ENCODE measurements around the gene CYTH4.
A peak's percentile ranks its signal among the peaks of the same experiment; 100 is the strongest.
"Not testable (repeated sequence)": the region's sequence is repeated elsewhere in the genome, so short reads cannot be mapped to it uniquely, and the experiment has no call there.

CYTH4 gene

GRCh38 chr22:37282385-37282677, at the start of gene CYTH4:
TSS of gene CYTH4 (plus strand) at chr22:37282508. CDS start at chr22:37282570, 62 bp downstream.
- peak; percentile 40 to 51 for DNase-seq (ENCODE audit: low read depth in 1 of 2, low spot score in 1 of 2)

DNA sequence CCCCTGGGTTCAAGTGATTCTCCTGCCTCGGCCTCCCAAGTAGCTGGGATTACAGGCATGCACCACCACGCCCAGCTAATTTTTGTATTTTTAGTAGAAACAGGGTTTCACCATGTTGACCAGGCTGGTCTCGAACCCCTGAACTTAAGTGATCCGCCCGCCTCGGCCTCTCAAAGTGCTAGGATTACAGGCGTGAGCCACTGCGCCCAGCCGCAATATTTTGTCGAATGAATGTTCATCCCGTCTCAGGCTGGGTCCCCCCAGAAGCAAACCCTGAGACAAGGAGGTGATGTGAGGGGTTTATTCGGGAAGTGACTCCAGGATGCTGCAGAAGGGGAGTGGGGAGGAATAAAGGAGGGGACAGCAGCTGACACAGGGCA, 48.9 kb upstream of the CYTH4 start:
- DNase-seq (ENCODE audit: low read depth in 1 of 2, low spot score in 1 of 2): not testable (repeated sequence)

- DNase-seq (ENCODE audit: low read depth in 1 of 2, low spot score in 1 of 2): no peak
Observed at GRCh38 chr22:37233751-37234631, 48.3 kb upstream of the CYTH4 start.

- no peak for DNase-seq (ENCODE audit: low read depth in 1 of 2, low spot score in 1 of 2)
Observed at GRCh38 chr22:37234736-37235711, 47.3 kb upstream of the CYTH4 start.

DNA sequence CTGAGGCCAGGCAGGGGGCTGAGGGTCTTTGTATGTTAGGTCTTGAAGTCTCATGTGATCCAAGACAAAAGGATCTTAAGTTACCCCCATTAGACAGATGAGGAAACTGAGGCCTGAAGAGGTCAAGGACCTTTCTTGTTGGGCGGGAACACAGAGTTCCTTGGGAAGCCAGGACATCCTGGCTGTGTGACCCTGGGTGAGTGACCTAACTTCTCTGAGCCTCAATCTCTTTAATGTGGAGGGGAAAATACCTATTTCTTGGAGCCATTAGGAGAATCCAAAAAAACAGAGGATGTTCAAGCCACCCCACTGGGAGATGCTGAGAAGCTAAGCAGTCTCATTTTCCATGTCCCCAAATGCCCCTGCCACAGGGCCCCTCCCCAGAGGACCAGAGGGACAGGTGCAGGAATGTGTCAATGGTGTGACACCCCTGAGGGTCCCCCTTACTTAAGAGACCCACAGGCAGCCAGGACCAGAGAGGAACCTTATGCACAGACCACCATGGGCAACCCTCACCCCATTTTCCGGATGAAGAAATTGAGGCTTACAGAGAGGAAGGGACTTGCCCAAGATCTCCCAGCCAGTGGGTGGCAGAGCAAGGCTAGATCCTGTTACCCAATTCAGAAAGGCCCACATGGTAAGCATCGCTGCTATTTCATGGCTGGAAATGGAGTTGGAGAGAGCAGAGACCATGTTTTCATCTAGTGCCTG, 46.3 kb upstream of the CYTH4 start:
- no peak for DNase-seq (ENCODE audit: low read depth in 1 of 2, low spot score in 1 of 2)

DNA sequence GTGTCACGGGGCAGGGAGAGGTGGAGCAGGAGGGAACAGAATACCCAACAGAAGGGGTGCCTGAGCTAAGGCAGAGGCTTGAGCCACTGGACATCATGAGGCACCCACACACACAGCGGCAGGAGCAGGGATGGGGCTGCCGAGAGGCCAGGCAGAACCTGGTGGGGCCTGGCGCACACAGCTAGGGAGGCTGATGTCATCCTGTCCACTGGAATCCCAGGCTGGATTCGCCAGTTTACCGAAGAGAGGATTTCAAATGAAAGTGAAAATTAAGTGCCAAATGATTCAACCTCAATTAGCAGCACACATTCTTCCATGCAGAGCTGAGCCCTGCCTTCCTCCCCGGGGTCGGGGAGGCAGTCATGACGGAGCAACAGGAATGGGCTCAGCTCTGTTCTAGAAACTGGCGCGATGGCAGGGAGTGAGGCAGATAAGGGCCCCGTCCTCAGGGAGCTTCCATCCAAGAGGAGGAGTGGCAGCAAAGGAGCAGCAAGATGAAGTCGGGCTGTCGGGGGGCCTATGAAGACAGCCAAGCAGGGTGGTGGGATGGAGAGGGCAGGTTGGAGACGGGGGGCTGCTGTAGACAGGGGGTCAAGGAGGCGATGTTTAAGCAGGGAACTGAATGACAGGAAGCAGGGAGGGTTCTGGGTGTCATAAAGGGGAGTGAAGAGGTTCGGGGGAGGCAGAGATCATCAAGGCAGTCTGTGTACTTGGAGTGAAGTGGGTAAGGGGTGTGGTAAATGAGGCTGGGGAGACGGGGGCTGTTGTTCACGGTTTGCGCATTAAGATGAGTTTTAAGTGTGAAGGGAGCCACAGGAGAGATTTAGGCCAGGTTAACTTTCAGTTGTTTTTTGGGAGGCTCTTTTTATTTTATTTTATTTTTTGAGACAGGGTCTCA, 44.7 kb upstream of the CYTH4 start:
- no peak for DNase-seq (ENCODE audit: low read depth in 1 of 2, low spot score in 1 of 2)

DNA sequence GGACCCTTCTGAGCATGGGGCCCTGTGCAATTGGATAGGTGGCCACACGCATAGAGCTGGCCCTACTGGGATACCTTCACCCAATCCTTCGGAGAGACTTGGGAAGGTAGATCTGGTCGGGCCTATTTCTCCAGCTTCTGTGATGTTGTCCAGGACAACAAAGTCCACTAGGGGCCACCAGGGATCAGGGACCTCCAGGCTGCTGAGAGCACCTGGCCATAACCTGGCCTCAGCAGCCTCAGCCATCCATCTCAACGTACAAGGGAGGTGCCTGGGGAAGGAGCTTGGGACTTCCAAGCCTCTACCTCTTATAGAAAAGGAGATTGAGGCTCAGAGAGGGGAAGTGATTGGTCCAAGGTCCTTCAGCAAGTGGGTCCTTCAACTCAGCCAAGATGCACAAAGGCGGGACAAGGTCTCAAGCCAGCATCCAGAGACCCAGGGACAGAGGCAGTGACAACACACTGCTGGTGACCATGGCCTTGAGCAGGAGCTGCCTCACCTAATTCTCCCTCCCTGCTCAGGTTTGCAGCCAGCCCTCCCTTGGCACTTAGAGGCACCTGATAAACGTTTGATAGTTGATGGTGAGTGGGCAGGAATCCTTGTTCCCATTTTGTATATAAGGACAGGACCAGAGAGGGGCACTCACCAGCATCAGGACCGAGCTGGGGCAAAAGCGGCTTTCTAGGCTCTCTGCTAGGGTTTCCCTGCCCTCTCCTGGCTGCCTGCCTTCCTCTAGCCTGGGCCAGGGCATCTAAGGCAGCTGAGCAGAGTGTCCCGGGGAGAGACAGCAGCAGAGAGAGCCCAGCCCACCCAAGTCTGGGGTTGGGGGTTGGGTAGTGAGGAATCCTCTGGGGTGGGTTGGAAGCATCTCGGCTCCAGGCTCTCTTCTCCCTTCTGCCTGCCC, 42.7 kb upstream of the CYTH4 start:
- DNase-seq (ENCODE audit: low read depth in 1 of 2, low spot score in 1 of 2): no peak

DNA sequence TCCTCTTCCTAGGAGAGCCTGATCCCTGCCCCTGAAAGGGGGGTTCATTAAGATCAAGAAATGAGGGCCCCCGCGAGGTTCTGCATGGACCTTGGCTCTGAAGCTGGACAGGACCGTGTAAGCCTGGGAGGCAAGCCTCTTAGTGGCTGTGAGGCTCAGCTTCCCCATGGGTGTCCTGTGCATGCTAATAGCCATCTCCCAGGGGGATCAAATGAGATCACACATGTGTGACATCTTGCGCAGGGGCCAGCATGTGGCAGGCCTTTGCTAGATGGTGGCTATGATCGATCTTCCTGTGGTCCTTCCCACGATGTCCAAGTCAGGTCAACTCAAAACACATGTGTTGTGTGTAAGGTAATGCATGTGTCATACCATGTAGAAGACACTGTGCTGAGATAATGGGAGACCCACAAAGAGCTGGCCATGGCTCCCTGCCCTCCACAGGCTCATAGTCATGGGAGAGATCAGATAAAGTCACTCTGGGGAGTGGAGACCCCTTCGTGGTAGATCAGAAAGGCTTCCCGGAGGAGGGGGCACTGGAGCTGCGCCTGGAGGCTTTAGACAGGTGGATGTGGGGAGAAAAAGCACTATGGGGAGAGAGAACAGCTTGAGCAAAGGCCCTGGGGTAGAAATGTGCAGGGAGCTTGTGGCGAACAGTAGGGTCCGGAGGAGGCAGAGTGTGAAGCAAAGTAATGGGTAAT, 41.9 kb upstream of the CYTH4 start:
- no peak for DNase-seq (ENCODE audit: low read depth in 1 of 2, low spot score in 1 of 2)

DNA sequence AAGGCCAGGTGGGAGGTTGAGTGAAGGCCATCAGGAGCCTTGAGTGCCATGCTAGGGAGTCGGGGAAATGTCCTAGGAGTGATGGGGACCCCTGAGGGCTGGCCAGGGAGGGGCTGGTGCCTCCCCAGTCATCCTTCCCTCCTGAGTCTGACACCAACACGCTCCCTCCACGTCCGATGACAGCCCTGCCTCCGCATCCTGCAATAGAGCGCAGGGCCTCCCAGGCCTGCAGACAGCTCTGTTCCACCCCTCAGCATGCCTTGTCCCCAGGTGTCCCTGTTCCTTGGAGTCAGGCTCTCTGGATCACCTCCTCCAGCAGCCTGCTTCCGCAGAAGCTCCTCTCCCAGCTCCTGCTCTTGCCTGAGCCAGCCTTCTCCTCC, 41.4 kb upstream of the CYTH4 start:
- DNase-seq (ENCODE audit: low read depth in 1 of 2, low spot score in 1 of 2): no peak

GRCh38 chr22:37241351-37242142, 40.8 kb upstream of the CYTH4 start:
- DNase-seq (ENCODE audit: low read depth in 1 of 2, low spot score in 1 of 2): no peak

GRCh38 chr22:37242395-37242918, 39.9 kb upstream of the CYTH4 start:
- DNase-seq (ENCODE audit: low read depth in 1 of 2, low spot score in 1 of 2): peak; percentile 76 to 91

- no peak for DNase-seq (ENCODE audit: low read depth in 1 of 2, low spot score in 1 of 2)
Observed at GRCh38 chr22:37243402-37244113, 38.8 kb upstream of the CYTH4 start.

GRCh38 chr22:37244114-37244921, 38.0 kb upstream of the CYTH4 start, which contains the start of gene RAC2:
TSS of gene RAC2 (minus strand) at chr22:37244269. CDS start at chr22:37244148, 121 bp downstream.
- DNase-seq (ENCODE audit: low read depth in 1 of 2, low spot score in 1 of 2): peak; percentile 73 to 86

DNA sequence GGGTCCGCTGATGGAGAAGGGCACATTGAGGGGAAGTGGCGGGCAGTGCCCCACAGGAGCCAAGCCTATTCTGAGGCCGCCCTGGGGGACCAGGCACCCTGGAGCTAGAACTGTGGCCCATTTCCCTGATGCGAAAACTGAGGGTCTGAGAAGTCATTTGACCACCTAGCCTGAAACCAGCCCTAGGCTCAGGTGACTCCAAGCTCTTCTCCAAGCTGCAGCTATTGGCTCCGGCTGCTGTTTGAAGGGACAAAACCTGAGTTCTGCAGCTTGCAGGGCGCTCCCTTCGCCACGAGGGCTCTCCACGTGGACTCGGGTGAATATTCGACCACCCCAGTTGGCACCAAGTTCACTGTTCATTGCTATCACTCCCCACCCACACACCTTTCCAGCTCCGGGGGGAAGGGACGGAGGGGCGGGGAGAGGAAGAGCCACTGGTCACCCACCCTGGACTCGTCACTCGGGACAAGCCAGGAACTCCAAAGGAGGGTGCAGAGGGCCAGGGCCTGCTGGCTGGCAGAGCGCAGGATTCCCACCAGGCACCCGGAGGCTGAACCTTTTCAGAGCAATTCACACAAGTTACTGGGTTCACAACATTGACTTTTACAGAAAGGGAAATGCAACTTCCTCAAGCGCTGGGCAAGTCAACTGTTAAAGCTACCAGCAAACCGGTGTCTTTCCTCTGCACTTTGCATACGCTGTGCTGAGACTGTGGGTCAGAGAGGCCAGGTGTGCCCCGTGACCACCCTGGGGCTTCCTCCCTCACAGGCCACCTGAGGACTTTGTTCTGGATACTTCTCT, 37.2 kb upstream of the CYTH4 start:
- DNase-seq (ENCODE audit: low read depth in 1 of 2, low spot score in 1 of 2): no peak

DNA sequence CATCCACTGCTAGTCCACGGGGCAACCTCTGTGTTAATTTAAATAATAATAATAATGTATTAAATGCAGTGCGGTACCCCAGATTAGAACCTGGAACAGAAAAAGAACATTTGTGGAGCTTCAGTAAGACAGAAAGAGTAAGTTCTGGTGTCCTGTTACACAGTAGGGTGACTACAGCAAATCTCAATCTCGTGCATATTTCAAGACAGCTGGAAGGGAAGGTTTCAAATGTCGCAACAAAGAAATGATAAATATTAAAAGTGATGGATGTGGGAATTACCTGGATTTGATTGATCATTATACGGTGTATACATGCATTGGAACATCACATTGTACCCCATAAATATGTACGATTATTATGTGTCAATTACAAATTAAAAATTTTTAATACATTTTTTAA, 36.6 kb upstream of the CYTH4 start:
- no peak for DNase-seq (ENCODE audit: low read depth in 1 of 2, low spot score in 1 of 2)

Data from activated CD4-positive, alpha-beta T cell treated with anti-CD3 and anti-CD28 coated beads, Interleukin-2, amount 50 U/mL, for 24 hours (primary cell).